Kasumi-1 (cell line): ENCODE results near the gene ZDHHC20.
A peak's percentile ranks its signal among the peaks of the same experiment; 100 is the strongest.

Experiments
- DNase-seq, 2 experiments: peaks; one replicate each; lab custom pipeline; 2025; lab: John Stamatoyannopoulos, UW

The ZDHHC20 gene

GRCh38 chr13:21361706-21362105 lies 97.4 kb downstream of the ZDHHC20 start:
- DNase-seq = no peak

- DNase-seq = no peak
Measured at GRCh38 chr13:21361123-21361522, 98.0 kb downstream of the ZDHHC20 start.

DNA sequence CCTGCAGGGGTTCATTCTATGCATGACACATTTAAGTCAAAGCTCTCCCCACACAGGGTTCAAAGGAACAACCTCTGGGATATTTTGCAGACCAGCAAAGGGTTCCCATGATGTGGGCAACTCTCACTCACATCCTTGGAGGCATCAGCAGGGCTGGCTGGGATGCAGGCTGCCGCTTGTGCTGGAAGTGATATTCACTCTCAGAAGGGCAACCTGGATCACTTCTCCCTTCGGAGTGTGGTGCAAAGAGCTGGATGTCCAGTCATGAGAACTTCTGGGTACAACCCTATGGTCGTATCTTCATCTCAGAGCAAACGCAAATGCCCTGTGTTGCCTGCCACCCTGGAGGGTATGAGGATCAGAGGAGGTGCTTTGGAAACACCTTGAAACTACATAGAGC lies 98.6 kb downstream of the ZDHHC20 start:
- no peak for DNase-seq

- no peak for DNase-seq
Measured at GRCh38 chr13:21359855-21360254, 99.2 kb downstream of the ZDHHC20 start.

- no peak for DNase-seq
Measured at GRCh38 chr13:21355304-21355703, 103.8 kb downstream of the ZDHHC20 start.

GRCh38 chr13:21354721-21355120 lies 104.4 kb downstream of the ZDHHC20 start:
- DNase-seq = no peak

DNA sequence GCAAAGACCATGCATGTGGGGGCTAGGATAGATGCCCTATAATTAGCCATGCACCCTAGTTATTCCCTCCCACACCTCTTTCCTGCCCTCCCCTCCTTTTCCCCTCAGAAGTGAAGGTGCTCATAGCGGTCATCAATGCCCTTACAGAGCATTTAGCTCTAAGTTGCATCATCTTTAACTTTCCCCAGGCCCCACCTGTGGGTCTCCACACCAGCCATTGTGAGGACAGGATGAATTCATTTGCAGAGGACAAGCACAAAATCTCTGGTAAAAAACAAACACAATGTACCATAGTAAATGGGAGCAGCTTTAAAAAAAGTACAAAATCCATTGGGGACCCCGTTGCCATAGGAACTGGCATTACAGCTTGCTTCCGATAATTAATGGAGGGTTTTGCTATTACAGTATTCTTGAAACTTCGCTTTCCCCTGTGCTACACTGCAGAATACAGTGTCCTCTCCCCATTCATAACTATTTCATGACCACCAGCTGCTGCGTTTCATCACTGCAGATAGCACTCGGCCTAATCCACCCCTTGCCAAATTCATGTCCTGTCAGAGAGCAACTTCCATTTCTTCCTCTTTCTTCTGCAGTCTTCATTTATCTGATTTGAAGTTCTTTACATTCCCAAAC lies 110.5 kb downstream of the ZDHHC20 start:
- no peak for DNase-seq

GRCh38 chr13:21347753-21348318 lies 111.3 kb downstream of the ZDHHC20 start:
- DNase-seq = no peak

- DNase-seq = peak; percentile 32 to 66
Measured at GRCh38 chr13:21344662-21345176, 114.4 kb downstream of the ZDHHC20 start.

GRCh38 chr13:21343659-21344058 lies 115.4 kb downstream of the ZDHHC20 start:
- no peak for DNase-seq

DNA sequence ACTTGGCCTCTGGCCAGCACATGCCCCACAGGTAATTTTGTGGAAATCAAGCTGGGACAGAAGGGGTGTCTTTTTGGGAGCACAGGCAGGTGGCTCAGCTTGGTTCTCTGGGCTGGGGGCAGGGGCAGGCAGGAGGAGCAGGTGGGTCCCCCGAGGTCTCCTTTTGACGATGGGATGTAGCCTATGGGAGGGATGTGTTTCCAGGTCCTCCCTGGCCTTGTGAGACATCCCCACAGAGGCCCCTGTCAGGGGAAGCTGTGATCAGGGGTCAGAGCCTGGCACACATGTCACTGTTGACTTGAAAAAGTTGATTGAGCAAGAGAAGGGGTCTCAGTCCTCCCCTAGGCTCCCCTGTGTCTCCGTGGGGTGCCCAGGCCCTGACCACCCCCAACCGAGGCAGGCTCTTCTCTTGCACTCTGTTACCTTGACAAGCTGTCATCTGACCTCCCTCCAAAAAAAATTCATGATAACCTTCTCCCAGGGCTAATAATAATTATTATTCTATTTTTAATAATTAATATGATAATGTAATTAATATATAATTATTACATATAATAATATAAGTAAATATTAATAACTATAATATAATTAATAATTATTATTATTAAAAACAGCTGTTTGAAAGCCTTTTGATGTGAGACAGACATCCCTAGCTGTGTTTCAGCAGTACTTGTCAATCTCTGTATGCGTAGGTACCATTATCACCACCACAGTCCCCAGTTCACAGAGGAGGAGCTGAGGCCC lies 116.2 kb downstream of the ZDHHC20 start:
- no peak for DNase-seq

GRCh38 chr13:21341637-21342422 lies 117.3 kb downstream of the ZDHHC20 start:
- DNase-seq = no peak

GRCh38 chr13:21338639-21339278 lies 120.3 kb downstream of the ZDHHC20 start:
- DNase-seq = no peak

DNA sequence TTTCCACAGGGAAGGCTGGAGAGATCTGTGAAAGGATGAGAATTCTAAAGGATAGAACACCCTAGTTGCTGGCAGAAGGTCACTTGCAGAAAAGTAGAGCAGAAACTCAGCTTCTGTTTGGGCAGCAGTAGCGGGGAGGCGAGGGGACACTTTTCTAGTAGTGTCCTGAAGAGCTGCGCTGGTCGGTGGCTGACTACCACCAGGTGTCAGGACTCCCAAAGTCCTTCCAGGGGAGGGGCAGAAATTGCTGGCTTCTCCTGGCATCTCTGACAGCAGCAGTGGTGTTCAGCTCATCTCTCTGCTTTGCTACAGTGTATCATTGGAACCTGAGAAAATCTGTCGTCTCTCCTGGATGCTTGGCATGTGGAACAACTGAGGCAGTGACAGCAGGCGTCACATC lies 120.9 kb downstream of the ZDHHC20 start:
- DNase-seq = no peak

DNA sequence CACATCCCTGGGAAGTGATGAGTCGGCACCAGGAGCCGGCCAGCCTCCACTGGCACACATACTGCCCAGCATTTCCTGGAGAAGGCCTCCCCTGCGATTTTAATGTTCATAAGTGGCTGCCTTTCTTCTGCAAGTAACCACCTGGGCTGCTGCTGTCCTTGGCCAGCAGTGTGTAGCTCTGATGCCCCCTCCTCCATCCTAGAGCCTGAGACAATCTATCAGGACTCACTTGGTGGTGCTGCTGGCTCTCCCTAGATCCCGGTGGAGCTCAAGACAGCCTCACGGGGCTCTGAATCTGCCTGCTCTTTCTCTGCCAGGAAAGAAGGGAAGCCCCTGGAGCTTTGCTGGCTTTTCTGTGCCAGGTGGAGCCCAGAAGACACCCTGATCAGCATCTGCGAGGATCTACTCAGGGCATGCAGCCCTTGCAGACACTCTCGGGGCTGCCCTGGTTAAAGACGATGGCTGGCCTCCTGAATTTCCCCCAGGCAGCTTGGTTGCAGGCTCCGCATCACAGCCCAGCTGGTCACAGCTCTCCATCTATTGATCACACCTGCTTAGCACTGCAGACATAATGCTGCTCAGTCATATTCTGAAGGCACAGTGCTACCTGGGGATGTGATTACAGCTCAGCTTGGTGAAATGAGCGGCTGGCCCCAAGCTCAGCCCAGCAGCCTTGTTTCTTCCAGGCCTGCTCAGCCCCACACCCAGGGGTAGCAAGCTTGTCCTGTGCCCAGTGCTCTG lies 122.3 kb downstream of the ZDHHC20 start:
- no peak for DNase-seq

DNA sequence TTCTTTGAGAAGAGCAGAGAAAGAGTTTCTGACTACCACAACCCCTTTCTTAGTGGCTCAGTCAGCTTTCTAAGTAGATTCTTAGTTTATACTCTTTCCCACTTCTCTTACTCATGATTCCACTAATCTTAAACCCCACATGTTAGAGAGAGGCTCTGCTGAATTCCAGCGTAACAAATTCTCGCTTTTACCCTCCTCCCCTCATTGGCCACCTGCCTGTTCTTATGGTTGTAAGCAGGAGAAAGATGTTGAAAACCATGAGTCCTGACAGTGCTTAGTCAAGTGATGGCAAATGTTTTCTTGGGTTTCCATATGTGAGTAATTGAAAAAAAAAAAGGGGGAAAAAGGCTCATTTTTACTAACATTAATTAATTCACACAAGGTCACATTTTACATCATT lies 125.9 kb downstream of the ZDHHC20 start:
- DNase-seq = no peak

DNA sequence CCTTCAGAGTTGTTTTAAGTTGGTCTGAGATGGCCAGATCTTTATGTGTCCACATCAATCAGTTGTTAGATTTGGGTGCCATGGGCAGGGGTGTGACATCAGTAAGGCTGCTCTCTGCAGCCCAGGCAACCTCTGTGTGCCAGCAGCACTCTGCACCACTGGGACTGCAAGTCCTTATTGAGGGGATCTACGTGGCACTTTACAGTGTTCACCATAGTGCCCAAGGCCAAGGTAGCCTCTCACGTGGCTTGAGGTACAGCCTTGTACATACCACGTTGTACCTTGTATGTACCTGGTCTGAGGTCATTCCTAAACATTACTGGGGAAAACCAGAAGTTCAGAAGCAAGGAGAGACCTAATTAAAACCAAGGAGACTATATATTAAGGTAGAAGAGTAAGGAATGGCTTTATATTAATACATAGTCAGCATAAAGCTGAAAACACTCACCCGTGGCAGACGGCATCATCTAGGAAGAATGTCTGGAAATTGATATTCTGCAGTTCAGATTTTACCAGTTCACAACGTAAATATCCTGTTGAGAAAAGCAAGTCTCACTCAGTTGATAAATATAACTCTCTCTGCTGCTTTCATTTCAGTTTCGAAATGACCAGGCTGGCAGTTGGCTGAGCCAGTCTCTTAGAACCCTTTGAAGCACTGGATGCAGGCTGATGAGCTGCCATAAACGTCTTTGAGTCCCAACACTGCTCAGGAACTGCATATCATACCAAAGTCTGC lies 128.8 kb downstream of the ZDHHC20 start:
- DNase-seq = no peak

- DNase-seq = no peak
Measured at GRCh38 chr13:21328836-21329477, 130.1 kb downstream of the ZDHHC20 start.

GRCh38 chr13:21328201-21328600 lies 130.9 kb downstream of the ZDHHC20 start:
- DNase-seq = no peak
